SJCRH30 (cell line): ENCODE data around the gene PKIB. TPM values are rescaled to one million over a fixed set of nuclear protein-coding genes. Genes with fewer than 3 reads are reported as not detected.

ENCODE experiments used
- DNase-seq, 2 experiments: peaks; one replicate each; pipeline ENCODE4 v3.0.0-alpha.2; 2015 to 2020
- H3K27ac ChIP-seq: fragments of 250-450 bp; sonication (Bioruptor Pico); 2 replicates; pipeline ENCODE4 v1.5.1; 2020; ENCODE audit warnings: mild to moderate bottlenecking, moderate library complexity
- H3K27me3 ChIP-seq: fragments of 250-450 bp; sonication (Bioruptor Pico); 2 replicates; pipeline ENCODE4 v1.5.1; 2020; ENCODE audit warnings: mild to moderate bottlenecking, moderate library complexity
- H3K36me3 ChIP-seq: fragments of 250-450 bp; sonication (Bioruptor Pico); 2 replicates; pipeline ENCODE4 v1.5.1; 2020; ENCODE audit warnings: mild to moderate bottlenecking, moderate library complexity
- H3K4me1 ChIP-seq: fragments of 250-450 bp; sonication (Bioruptor Pico); 2 replicates; pipeline ENCODE4 v1.5.1; 2020; ENCODE audit warnings: mild to moderate bottlenecking, moderate library complexity
- H3K4me3 ChIP-seq: fragments of 250-450 bp; sonication (Bioruptor Pico); 2 replicates; pipeline ENCODE4 v1.5.1; 2020; ENCODE audit warnings: mild to moderate bottlenecking, moderate library complexity
- H3K9me3 ChIP-seq: fragments of 250-450 bp; sonication (Bioruptor Pico); replicated peaks from 2 replicates; pipeline ENCODE4 v1.5.1; 2020; ENCODE audit warnings: mild to moderate bottlenecking, moderate library complexity
- total RNA-seq: library from RNA; depleted of rRNA; stranded (reverse); fragments of >200 nt; shearing (Covaris generic); gene quantifications from 2 replicates; pipeline ENCODE4 v1.2.3, GENCODE V29; 2014

PKIB gene
- total RNA-seq, 1 experiment from 2014 or later, result 10.0 TPM

- Histone ChIP-seq H3K27ac (no peak overlapping the region), H3K4me3 (no peak overlapping the region), H3K9me3 (no peaks in the 10 kb centered on the region), H3K4me1 (no peaks in the 10 kb centered on the region), H3K27me3 (no peaks in the 10 kb centered on the region), H3K36me3 (no peaks in the 10 kb centered on the region)
- DNase-seq, result no peak
These were observed 59.2 kb downstream of the PKIB start for GRCh38 chr6:122669418-122669817.

- no peaks in the 10 kb centered on the region for H3K27me3 ChIP-seq
- DNase-seq, result no peak
- H3K36me3 ChIP-seq, result no peaks in the 10 kb centered on the region
- H3K27ac ChIP-seq, result no peak overlapping the region
- H3K9me3 ChIP-seq, result no peaks in the 10 kb centered on the region
- no peaks in the 10 kb centered on the region for H3K4me1 ChIP-seq
- H3K4me3 ChIP-seq, result no peak overlapping the region
These were observed 59.7 kb downstream of the PKIB start for GRCh38 chr6:122669868-122670267.

GRCh38 chr6:122671251-122671650, 61.0 kb downstream of the PKIB start:
- no peak for DNase-seq
- no peak overlapping the region for H3K4me3 ChIP-seq
- no peaks in the 10 kb centered on the region for H3K9me3 ChIP-seq
- H3K27me3 ChIP-seq, result no peaks in the 10 kb centered on the region; the same call in 1 of the 2 replicates
- H3K4me1 ChIP-seq, result no peaks in the 10 kb centered on the region
- no peak overlapping the region for H3K27ac ChIP-seq
- H3K36me3 ChIP-seq, result no peaks in the 10 kb centered on the region

- H3K27ac ChIP-seq, result no peak overlapping the region
- H3K36me3 ChIP-seq, result no peaks in the 10 kb centered on the region
- H3K9me3 ChIP-seq, result no peaks in the 10 kb centered on the region
- DNase-seq, result no peak
- no peak overlapping the region for H3K4me3 ChIP-seq
- H3K4me1 ChIP-seq, result no peaks in the 10 kb centered on the region
- no peaks in the 10 kb centered on the region; the same call in 1 of the 2 replicates for H3K27me3 ChIP-seq
These were observed 63.2 kb downstream of the PKIB start for GRCh38 chr6:122673343-122673961.

GRCh38 chr6:122676146-122676545, 65.9 kb downstream of the PKIB start:
- no peaks in the 10 kb centered on the region for H3K4me1 ChIP-seq
- no peak overlapping the region for H3K27ac ChIP-seq
- H3K9me3 ChIP-seq, result no peaks in the 10 kb centered on the region
- DNase-seq, result no peak
- H3K27me3 ChIP-seq, result no peaks in the 10 kb centered on the region; the same call in 1 of the 2 replicates
- no peak overlapping the region for H3K4me3 ChIP-seq
- no peaks in the 10 kb centered on the region for H3K36me3 ChIP-seq

- H3K36me3 ChIP-seq, result no peaks in the 10 kb centered on the region
- no peaks in the 10 kb centered on the region; the same call in 1 of the 2 replicates for H3K27me3 ChIP-seq
- no peak overlapping the region for H3K4me3 ChIP-seq
- H3K9me3 ChIP-seq, result no peaks in the 10 kb centered on the region
- H3K4me1 ChIP-seq, result no peaks in the 10 kb centered on the region
- H3K27ac ChIP-seq, result no peak overlapping the region
- no peak for DNase-seq
These were observed 66.5 kb downstream of the PKIB start for GRCh38 chr6:122676688-122677087.

- H3K27me3 ChIP-seq, result no peaks in the 10 kb centered on the region; the same call in 1 of the 2 replicates
- no peaks in the 10 kb centered on the region for H3K36me3 ChIP-seq
- no peaks in the 10 kb centered on the region for H3K4me1 ChIP-seq
- no peak overlapping the region for H3K4me3 ChIP-seq
- H3K27ac ChIP-seq, result no peak overlapping the region
- DNase-seq, result no peak
- H3K9me3 ChIP-seq, result no peaks in the 10 kb centered on the region
These were observed 67.2 kb downstream of the PKIB start for GRCh38 chr6:122677406-122677805.

GRCh38 chr6:122678841-122679240, 68.6 kb downstream of the PKIB start:
- Histone ChIP-seq H3K9me3 (no peaks in the 10 kb centered on the region), H3K36me3 (no peaks in the 10 kb centered on the region), H3K27ac (no peak overlapping the region), H3K4me1 (no peaks in the 10 kb centered on the region), H3K4me3 (no peak overlapping the region), H3K27me3 (no peaks in the 10 kb centered on the region; the same call in 1 of the 2 replicates)
- DNase-seq, result no peak

- no peak overlapping the region for H3K27ac ChIP-seq
- H3K4me1 ChIP-seq, result no peaks in the 10 kb centered on the region
- H3K4me3 ChIP-seq, result no peak overlapping the region
- no peaks in the 10 kb centered on the region for H3K27me3 ChIP-seq
- H3K36me3 ChIP-seq, result no peaks in the 10 kb centered on the region
- DNase-seq, result no peak
- H3K9me3 ChIP-seq, result no peaks in the 10 kb centered on the region
These were observed 71.5 kb downstream of the PKIB start for GRCh38 chr6:122681705-122682104.

GRCh38 chr6:122683989-122684651, 73.9 kb downstream of the PKIB start:
- DNase-seq, result no peak
- H3K27ac ChIP-seq, result no peak overlapping the region
- no peaks in the 10 kb centered on the region for H3K36me3 ChIP-seq
- H3K4me1 ChIP-seq, result no peaks in the 10 kb centered on the region
- H3K9me3 ChIP-seq, result no peaks in the 10 kb centered on the region
- H3K4me3 ChIP-seq, result no peak overlapping the region
- H3K27me3 ChIP-seq, result no peaks in the 10 kb centered on the region

- Histone ChIP-seq H3K9me3 (no peaks in the 10 kb centered on the region), H3K27ac (no peak overlapping the region), H3K27me3 (no peaks in the 10 kb centered on the region), H3K36me3 (no peaks in the 10 kb centered on the region), H3K4me3 (no peak overlapping the region), H3K4me1 (peaks cover 28% of the 10 kb centered on the region)
- peak; percentile 21 to 28 for DNase-seq
These were observed 82.0 kb downstream of the PKIB start for GRCh38 chr6:122692175-122692598.

- H3K36me3 ChIP-seq, result no peaks in the 10 kb centered on the region
- no peaks in the 10 kb centered on the region for H3K27me3 ChIP-seq
These were observed 82.8 kb downstream of the PKIB start for GRCh38 chr6:122692807-122693580.

GRCh38 chr6:122694075-122694474, 83.9 kb downstream of the PKIB start:
- no peaks in the 10 kb centered on the region for H3K27me3 ChIP-seq
- H3K4me3 ChIP-seq, result no peak overlapping the region
- peaks cover 28% of the 10 kb centered on the region for H3K4me1 ChIP-seq
- peak overlapping the region; percentile 16; the same call in 1 of the 2 replicates for H3K27ac ChIP-seq
- no peak for DNase-seq
- no peaks in the 10 kb centered on the region for H3K9me3 ChIP-seq
- H3K36me3 ChIP-seq, result no peaks in the 10 kb centered on the region

More at GRCh38 chr6:122692807-122693580, 82.8 kb downstream of the PKIB start:
- DNase-seq, result no peak
- Histone ChIP-seq H3K9me3 (no peaks in the 10 kb centered on the region), H3K4me3 (no peak overlapping the region), H3K27ac (no peak overlapping the region), H3K4me1 (peaks cover 28% of the 10 kb centered on the region)

- no peaks in the 10 kb centered on the region for H3K36me3 ChIP-seq
- peak overlapping the region; percentile 16; the same call in 1 of the 2 replicates for H3K27ac ChIP-seq
- peaks cover 28% of the 10 kb centered on the region for H3K4me1 ChIP-seq
- H3K4me3 ChIP-seq, result no peak overlapping the region
- H3K27me3 ChIP-seq, result no peaks in the 10 kb centered on the region
- peak in 1 of 2 experiments; percentile 34 for DNase-seq
- no peaks in the 10 kb centered on the region for H3K9me3 ChIP-seq
These were observed 84.4 kb downstream of the PKIB start for GRCh38 chr6:122694602-122695001.

GRCh38 chr6:122695188-122695587, 85.0 kb downstream of the PKIB start:
- Histone ChIP-seq H3K27me3 (no peaks in the 10 kb centered on the region), H3K9me3 (no peaks in the 10 kb centered on the region), H3K36me3 (no peaks in the 10 kb centered on the region), H3K4me1 (peaks cover 28% of the 10 kb centered on the region), H3K4me3 (no peak overlapping the region), H3K27ac (peak overlapping the region; percentile 59)
- no peak for DNase-seq
